Type B pancreatic cell (in vitro differentiated cells): ENCODE results near the gene SDK2. TPM values are rescaled to one million over a fixed set of nuclear protein-coding genes. Genes with fewer than 3 reads are reported as not detected.

Experiments used
- DNase-seq: peaks from one replicate; pipeline ENCODE4 v3.0.0; 2021; ENCODE audit warnings: mixed read lengths; ENCODE audit not compliant: unreplicated experiment; ENCODE audit errors: extremely low spot score
- H3K27ac Mint-ChIP-seq: 2 replicates; pipeline ENCODE4 v1.8.0; 2021; ENCODE audit warnings: mild to moderate bottlenecking, mixed read lengths
- H3K27me3 Mint-ChIP-seq: 2 replicates; pipeline ENCODE4 v1.8.0; 2021; ENCODE audit warnings: mixed read lengths
- H3K36me3 Mint-ChIP-seq: 2 replicates; pipeline ENCODE4 v1.8.0; 2021; ENCODE audit warnings: mixed read lengths
- H3K4me1 Mint-ChIP-seq: one replicate; pipeline ENCODE4 v1.8.0; 2021; ENCODE audit warnings: mixed read lengths; ENCODE audit not compliant: unreplicated experiment
- H3K4me3 Mint-ChIP-seq: 2 replicates; pipeline ENCODE4 v1.8.0; 2021; ENCODE audit warnings: mild to moderate bottlenecking, mixed read lengths
- H3K9me3 Mint-ChIP-seq: 2 replicates; pipeline ENCODE4 v1.8.0; 2021; ENCODE audit warnings: mixed read lengths
- total RNA-seq: library from RNA; stranded (reverse); gene quantifications from 2 replicates; pipeline ENCODE4 v1.2.1, GENCODE V29; 2021; ENCODE audit warnings: low replicate concordance
- TF ChIP-seq, protein P1 (sequence below): fragments of 200-600 bp; sonication (generic); conservative IDR thresholded peaks from 2 replicates; pipeline ENCODE4 v1.5.0; 2021; ENCODE audit warnings: antibody characterized with exemption, mild to moderate bottlenecking

Gene SDK2
- total RNA-seq, 1 donor from 2014 or later = 47.3 TPM

DNA sequence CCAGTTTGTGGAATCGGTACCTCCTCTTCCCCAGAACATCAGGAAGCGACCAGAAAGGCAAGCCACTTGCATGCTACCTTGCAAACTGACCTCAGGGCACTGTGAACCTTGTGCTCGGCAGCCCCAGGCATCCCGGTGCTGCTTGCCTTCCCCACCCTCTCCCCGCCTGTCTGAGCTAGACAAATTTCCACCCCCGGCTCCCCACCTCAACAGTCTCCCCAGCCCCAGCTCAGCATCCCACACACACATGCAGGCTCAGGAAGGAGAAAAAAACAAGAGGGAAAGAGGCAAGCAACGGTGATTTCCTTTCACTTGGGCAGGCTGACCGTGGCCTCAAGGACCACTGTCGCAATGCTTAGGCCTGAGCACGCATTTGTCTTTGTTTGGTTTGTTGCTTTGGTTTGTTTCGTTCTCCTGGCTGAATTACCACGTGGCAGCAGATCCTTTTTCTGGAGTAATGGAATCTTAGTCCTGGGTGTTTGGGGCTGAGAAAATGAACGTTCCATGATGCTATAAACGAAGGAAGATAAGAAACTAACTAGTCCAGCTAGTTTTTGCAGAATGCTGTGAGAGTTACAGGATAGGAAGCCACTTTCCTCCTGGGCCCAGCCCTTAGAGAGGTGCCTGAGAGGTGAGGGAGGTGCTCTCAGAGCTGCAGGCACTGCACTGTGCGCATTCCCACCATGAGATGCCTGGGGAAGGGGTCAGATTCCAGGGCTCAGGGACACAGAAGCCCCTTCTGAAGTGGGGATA is 27.9 kb downstream of the SDK2 start:
- H3K4me3 Mint-ChIP-seq = peak overlapping the region; percentile 44
- TF ChIP-seq, protein P1, sequence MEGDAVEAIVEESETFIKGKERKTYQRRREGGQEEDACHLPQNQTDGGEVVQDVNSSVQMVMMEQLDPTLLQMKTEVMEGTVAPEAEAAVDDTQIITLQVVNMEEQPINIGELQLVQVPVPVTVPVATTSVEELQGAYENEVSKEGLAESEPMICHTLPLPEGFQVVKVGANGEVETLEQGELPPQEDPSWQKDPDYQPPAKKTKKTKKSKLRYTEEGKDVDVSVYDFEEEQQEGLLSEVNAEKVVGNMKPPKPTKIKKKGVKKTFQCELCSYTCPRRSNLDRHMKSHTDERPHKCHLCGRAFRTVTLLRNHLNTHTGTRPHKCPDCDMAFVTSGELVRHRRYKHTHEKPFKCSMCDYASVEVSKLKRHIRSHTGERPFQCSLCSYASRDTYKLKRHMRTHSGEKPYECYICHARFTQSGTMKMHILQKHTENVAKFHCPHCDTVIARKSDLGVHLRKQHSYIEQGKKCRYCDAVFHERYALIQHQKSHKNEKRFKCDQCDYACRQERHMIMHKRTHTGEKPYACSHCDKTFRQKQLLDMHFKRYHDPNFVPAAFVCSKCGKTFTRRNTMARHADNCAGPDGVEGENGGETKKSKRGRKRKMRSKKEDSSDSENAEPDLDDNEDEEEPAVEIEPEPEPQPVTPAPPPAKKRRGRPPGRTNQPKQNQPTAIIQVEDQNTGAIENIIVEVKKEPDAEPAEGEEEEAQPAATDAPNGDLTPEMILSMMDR = no peak

DNA sequence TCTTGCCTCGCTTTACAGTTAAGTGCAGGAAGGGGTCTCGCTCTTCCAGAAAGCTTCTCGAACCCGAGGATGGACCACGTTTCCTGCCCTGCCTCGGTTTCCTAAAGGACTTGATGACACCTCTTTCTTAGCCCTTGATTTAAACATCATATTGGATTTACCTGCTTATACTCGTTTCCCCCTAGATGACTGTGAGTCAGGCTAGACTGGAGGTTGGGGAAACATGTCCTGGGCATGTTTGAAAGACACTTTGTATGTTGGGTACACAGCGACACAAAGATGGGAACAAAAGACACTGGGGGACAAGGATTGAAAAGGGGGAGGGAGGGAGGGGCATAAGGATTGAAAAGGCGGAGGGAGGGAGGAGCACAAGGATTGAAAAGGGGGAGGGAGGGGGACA is 30.0 kb downstream of the SDK2 start:
- Mint-ChIP-seq H3K9me3 (peaks cover 2% of the 10 kb centered on the region), H3K36me3 (peaks cover 6% of the 10 kb centered on the region), H3K4me3 (peak overlapping the region; percentile 75), H3K4me1 (peaks cover 53% of the 10 kb centered on the region), H3K27ac (peak overlapping the region; percentile 90), H3K27me3 (no peaks in the 10 kb centered on the region)
- DNase-seq = no peak
- TF ChIP-seq, protein P1 = no peak

More for the DNA sequence above, 27.9 kb downstream of the SDK2 start:
- Mint-ChIP-seq H3K4me1 (peaks cover 42% of the 10 kb centered on the region), H3K27ac (peak overlapping the region; percentile 89), H3K27me3 (no peaks in the 10 kb centered on the region), H3K36me3 (peaks cover 14% of the 10 kb centered on the region), H3K9me3 (peaks cover 11% of the 10 kb centered on the region)
- DNase-seq = no peak

DNA sequence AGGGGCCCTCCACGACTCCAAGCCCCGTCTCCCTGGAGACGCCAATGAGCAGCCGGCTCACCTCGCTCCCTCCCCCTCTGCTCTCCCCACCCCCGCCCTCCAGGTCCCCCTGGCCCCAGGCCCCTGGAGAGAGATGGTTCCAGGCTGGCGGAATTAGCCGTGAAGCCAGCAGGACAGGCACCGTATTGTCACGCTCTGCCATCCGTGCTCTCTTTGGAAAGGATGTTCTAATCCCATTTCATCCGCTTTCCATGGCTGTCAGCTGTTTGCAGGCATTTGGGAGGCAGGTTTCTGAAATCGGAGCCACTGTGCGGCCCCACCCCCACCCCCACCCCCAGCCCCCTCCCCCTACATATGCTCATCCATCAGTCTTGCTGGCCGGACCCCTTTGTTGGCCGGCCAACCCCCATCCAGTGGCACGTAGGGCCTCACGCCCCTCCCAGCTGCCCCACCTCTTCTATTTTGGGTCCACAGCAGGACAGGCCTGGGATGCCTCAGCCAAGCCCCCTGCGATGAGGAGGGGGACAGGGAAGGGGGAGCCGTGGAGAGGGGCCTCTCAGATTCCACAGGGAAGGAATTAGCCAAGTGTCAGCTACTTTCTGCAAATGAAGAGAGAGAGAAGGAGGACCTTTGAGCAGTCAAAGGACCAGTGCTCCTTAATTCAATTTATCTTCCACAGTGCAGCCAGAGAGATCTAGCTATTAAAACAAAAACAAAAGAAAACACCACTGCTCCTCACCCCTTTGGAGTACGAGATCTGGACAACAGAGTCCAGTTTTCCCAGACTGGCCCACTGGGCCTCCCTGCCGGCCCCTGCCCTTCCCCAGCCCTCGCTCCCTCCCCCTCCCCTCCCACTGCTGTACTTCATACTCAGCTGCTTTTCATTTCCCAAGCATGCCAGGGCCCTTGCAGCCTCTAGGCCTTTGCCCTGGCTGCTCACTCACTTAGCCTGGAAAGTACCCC is 30.7 kb downstream of the SDK2 start:
- Mint-ChIP-seq H3K36me3 (peaks cover 10% of the 10 kb centered on the region), H3K4me3 (peak overlapping the region; percentile 82), H3K27ac (peak overlapping the region; percentile 90), H3K27me3 (no peaks in the 10 kb centered on the region), H3K4me1 (peaks cover 60% of the 10 kb centered on the region), H3K9me3 (no peaks in the 10 kb centered on the region)
- DNase-seq = peak; percentile 85
- TF ChIP-seq, protein P1 = no peak

DNA sequence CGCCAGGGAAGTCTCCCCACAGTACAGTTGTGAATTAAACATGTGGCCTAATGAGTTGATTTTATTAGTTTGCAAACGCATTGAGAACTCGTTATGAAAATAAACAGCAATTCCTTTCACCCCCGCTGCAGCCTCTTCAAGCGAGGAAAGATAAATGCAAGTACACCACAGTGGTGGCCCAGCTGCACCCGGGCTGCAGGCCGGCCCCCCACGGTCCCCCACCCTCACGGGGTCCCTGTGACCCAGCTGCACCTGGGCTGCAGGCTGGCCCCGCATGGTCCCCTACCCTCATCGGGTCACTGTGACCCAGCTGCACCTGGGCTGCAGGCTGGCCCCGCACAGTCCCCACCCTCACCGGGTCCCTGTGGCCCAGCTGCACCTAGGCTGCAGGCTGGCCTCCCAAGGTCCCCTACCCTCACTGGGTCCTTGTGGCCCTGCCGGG is 32.2 kb downstream of the SDK2 start:
- Mint-ChIP-seq H3K4me1 (peaks cover 54% of the 10 kb centered on the region), H3K9me3 (no peaks in the 10 kb centered on the region), H3K27me3 (no peaks in the 10 kb centered on the region), H3K27ac (no peak overlapping the region), H3K36me3 (peaks cover 6% of the 10 kb centered on the region), H3K4me3 (peak overlapping the region; percentile 31)
- TF ChIP-seq, protein P1 = no peak
- DNase-seq = no peak

DNA sequence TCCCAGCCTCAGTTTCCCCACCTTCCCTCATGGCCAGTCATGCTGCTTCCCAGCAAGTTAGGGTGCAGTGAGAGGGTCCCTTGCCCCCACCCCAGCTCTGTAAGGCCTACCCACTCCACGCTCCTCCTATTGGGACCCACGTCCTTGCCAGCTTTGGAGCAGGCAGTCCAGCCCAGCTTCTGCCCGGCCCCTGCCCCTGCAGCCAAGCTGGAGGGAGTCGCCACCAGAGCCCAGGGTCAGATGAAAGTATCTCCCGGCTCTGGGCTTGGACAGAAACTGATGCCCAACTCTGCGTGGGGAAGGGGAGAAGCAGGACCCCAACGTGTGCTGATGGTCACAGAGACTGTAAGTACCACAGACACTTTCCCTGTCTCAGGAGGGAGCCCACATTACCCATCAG is 32.6 kb downstream of the SDK2 start:
- DNase-seq = no peak
- TF ChIP-seq, protein P1 = no peak
- peaks cover 6% of the 10 kb centered on the region for H3K36me3 Mint-ChIP-seq
- H3K4me1 Mint-ChIP-seq = peaks cover 50% of the 10 kb centered on the region
- H3K27ac Mint-ChIP-seq = no peak overlapping the region
- H3K4me3 Mint-ChIP-seq = peak overlapping the region; percentile 31
- H3K9me3 Mint-ChIP-seq = no peaks in the 10 kb centered on the region
- H3K27me3 Mint-ChIP-seq = no peaks in the 10 kb centered on the region
